ENCODE data around the gene ELL3. TPM values are rescaled to one million over a fixed set of nuclear protein-coding genes. Genes with fewer than 3 reads are reported as not detected.
"Not testable (repeated sequence)": the region's sequence is repeated elsewhere in the genome, so short reads cannot be mapped to it uniquely, and the experiment has no call there.

Gene ELL3
- total RNA-seq, 1 donor from 2014 or later, result 1.0 TPM

GRCh38 chr15:43746245-43746902 lies 30.4 kb downstream of the ELL3 start, which contains the start of gene PDIA3:
PDIA3 (plus strand) TSS chr15:43746438; CDS start chr15:43746540, 102 bp downstream.
- H3K27me3 Mint-ChIP-seq (ENCODE audit: low read depth); H3K9me3 Mint-ChIP-seq: not testable (repeated sequence)
- Mint-ChIP-seq H3K4me3 (ENCODE audit: low read depth) (peak within 1 kb of the TSS; percentile 95), H3K27ac (peak within 1 kb of the TSS; percentile 96), H3K36me3 (ENCODE audit: low read depth) (peaks cover 33% of the 10 kb centered on the region), H3K4me1 (ENCODE audit: low read depth) (peaks cover 24% of the 10 kb centered on the region)
- DNase-seq (ENCODE audit: low spot score), result peak; percentile 90
- intact Hi-C loops (cut with micrococcal nuclease), result loop anchor here (2.0 kb wide), 1 partner anchor 54 kb away; the partner anchor contains the start of genes HYPK and SERINC4

- Mint-ChIP-seq H3K36me3 (ENCODE audit: low read depth) (no peaks in the 10 kb centered on the region), H3K4me3 (ENCODE audit: low read depth) (no peak overlapping the region), H3K9me3 (no peaks in the 10 kb centered on the region), H3K27me3 (ENCODE audit: low read depth) (peaks cover 10% of the 10 kb centered on the region), H3K4me1 (ENCODE audit: low read depth) (peaks cover 7% of the 10 kb centered on the region), H3K27ac (no peak overlapping the region)
- intact Hi-C loops (cut with micrococcal nuclease), result no loop called here
- no peak for DNase-seq (ENCODE audit: low spot score)
These were observed 41.4 kb downstream of the ELL3 start for GRCh38 chr15:43735416-43735815.

DNA sequence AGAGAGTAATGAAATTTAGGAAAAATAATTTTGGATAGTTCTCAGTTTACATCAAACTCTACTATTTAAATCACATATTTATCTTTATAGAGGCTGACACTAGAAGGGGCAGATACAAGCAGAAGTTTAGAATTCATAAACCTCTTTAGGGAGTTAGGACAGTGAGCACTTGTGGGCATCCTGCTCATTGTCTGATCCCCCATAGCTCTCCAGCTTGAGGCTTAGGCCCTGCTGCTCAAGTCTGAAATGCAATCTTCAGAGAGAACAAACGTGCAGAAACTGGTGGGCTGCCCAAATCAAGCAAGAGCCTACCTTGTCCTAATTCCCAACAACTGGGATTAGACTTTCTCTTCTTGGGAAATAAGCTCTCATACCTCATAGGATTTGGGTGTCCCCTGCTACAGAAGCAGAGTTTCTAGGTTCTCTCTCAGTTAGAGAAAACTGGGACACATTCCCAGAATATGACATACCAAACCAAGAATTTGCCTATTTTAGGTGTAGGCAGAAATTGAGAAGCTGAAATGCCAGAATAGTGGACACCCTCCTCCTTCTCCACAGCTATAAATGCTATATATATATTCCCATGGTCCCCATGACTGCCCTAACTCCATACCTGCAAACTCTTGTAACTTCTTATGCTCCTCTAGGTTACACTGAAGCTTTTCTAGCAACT lies 48.6 kb downstream of the ELL3 start:
- H3K4me1 Mint-ChIP-seq (ENCODE audit: low read depth); H3K36me3 Mint-ChIP-seq (ENCODE audit: low read depth); DNase-seq (ENCODE audit: low spot score); H3K4me3 Mint-ChIP-seq (ENCODE audit: low read depth); intact Hi-C loops (cut with micrococcal nuclease); H3K27ac Mint-ChIP-seq; H3K27me3 Mint-ChIP-seq (ENCODE audit: low read depth); H3K9me3 Mint-ChIP-seq: not testable (repeated sequence)

DNA sequence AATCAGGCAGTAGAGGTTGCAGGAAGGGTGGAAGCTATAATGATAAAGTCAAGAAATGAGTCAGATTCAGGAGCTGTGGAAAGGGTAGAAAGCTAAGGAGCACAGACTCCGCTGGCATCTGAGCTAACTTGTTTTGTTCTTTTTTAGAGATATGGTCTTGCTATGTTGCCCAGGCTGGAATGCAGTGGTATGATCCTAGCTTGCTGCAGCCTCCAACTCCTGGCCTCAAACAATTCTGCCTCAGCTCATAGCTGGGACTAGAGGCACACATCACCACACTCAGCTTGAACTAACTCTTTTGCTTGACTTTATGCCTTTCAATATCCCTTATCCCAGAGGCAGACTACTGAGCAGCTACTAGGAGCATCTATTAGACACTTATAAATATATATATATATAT lies 50.5 kb downstream of the ELL3 start:
- H3K27ac Mint-ChIP-seq; H3K9me3 Mint-ChIP-seq; DNase-seq (ENCODE audit: low spot score); H3K4me3 Mint-ChIP-seq (ENCODE audit: low read depth); H3K36me3 Mint-ChIP-seq (ENCODE audit: low read depth); H3K4me1 Mint-ChIP-seq (ENCODE audit: low read depth); H3K27me3 Mint-ChIP-seq (ENCODE audit: low read depth); intact Hi-C loops (cut with micrococcal nuclease): not testable (repeated sequence)

GRCh38 chr15:43723151-43723550 lies 53.6 kb downstream of the ELL3 start:
- no peaks in the 10 kb centered on the region for H3K4me1 Mint-ChIP-seq (ENCODE audit: low read depth)
- intact Hi-C loops (cut with micrococcal nuclease), result no loop called here
- no peaks in the 10 kb centered on the region for H3K36me3 Mint-ChIP-seq (ENCODE audit: low read depth)
- no peak for DNase-seq (ENCODE audit: low spot score)
- H3K9me3 Mint-ChIP-seq, result no peaks in the 10 kb centered on the region
- H3K27ac Mint-ChIP-seq, result no peak overlapping the region
- H3K27me3 Mint-ChIP-seq (ENCODE audit: low read depth), result peaks cover 6% of the 10 kb centered on the region
- H3K4me3 Mint-ChIP-seq (ENCODE audit: low read depth), result no peak overlapping the region

Other genes with a start within 250 kb of the ELL3 start
- 62.4 and 71.6 TPM in 2 replicates for gene PPIP5K1, start 186.8 kb downstream of the ELL3 start, total RNA-seq
- gene CKMT1B, start 182.9 kb downstream of the ELL3 start, total RNA-seq, result 0.32 and 0.53 TPM in 2 replicates
- 0.30 and 0.55 TPM in 2 replicates for gene STRC, start 158.2 kb downstream of the ELL3 start, total RNA-seq
- 8.3 and 9.8 TPM in 2 replicates for gene CATSPER2, start 128.1 kb downstream of the ELL3 start, total RNA-seq
- gene CKMT1A, start 83.1 kb downstream of the ELL3 start, total RNA-seq, result 0.11 and 0.48 TPM in 2 replicates
- gene PDIA3, start 30.5 kb downstream of the ELL3 start, total RNA-seq, result 370 and 384 TPM in 2 replicates
- gene SERF2, start 15.4 kb upstream of the ELL3 start, total RNA-seq, result 580 and 598 TPM in 2 replicates
- 0.28 and 0.57 TPM in 2 replicates for gene SERINC4, start 23.3 kb upstream of the ELL3 start, total RNA-seq
- gene HYPK, start 23.6 kb upstream of the ELL3 start, total RNA-seq, result 23.6 and 24.3 TPM in 2 replicates
- gene MFAP1, start 47.7 kb upstream of the ELL3 start, total RNA-seq, result 43.7 and 44.3 TPM in 2 replicates
- 67.8 and 71.0 TPM in 2 replicates for gene WDR76, start 50.0 kb upstream of the ELL3 start, total RNA-seq

Data from activated T-helper 2 cell treated with anti-CD3 and anti-CD28 coated beads, Interferon-gamma antibody, Interleukin-2, Interleukin-4, amounts not matched to agents 10 μg/mL and 5 μg/mL and 100 μg/mL, durations not matched to agents 14 hours and 24 hours and 36 hours (primary cell).